HG03432 (cell line): Measurements from ENCODE around the gene RBM47.
"Not testable (repeated sequence)": the region's sequence is repeated elsewhere in the genome, so short reads cannot be mapped to it uniquely, and the experiment has no call there.

Source experiments
- ATAC-seq: cut with Tn5 transposase; IDR thresholded peaks from one replicate; pipeline ENCODE4 v1.9.1; 2021; ENCODE audit warnings: mild to moderate bottlenecking, moderate library complexity; ENCODE audit not compliant: unreplicated experiment

The RBM47 gene

GRCh38 chr4:40629401-40630334 lies at the start of gene RBM47:
Gene RBM47, minus strand, starts transcription at chr4:40629864. Its CDS starts 190,971 bp downstream, at chr4:40438893.
- peak; percentile 54 for ATAC-seq

GRCh38 chr4:40678421-40678820 lies 48.8 kb upstream of the RBM47 start:
- no peak for ATAC-seq

- no peak for ATAC-seq
These were observed 45.5 kb upstream of the RBM47 start for GRCh38 chr4:40675166-40675565.

GRCh38 chr4:40672528-40673522 lies 43.2 kb upstream of the RBM47 start:
- ATAC-seq = peak; percentile 86

- peak; percentile 30 for ATAC-seq
These were observed 39.8 kb upstream of the RBM47 start for GRCh38 chr4:40669504-40669903.

GRCh38 chr4:40665842-40666241 lies 36.2 kb upstream of the RBM47 start:
- no peak for ATAC-seq

GRCh38 chr4:40662962-40663604 lies 33.4 kb upstream of the RBM47 start:
- ATAC-seq = peak; percentile 83

GRCh38 chr4:40661803-40662202 lies 32.1 kb upstream of the RBM47 start:
- ATAC-seq = no peak

GRCh38 chr4:40656201-40656863 lies 26.7 kb upstream of the RBM47 start:
- peak; percentile 95 for ATAC-seq

- no peak for ATAC-seq
These were observed 21.6 kb upstream of the RBM47 start for GRCh38 chr4:40651280-40651679.

GRCh38 chr4:40649321-40649720 lies 19.7 kb upstream of the RBM47 start:
- ATAC-seq = no peak

GRCh38 chr4:40648742-40649281 lies 19.1 kb upstream of the RBM47 start:
- ATAC-seq = no peak

GRCh38 chr4:40648131-40648530 lies 18.5 kb upstream of the RBM47 start:
- ATAC-seq = no peak

GRCh38 chr4:40645586-40645985 lies 15.9 kb upstream of the RBM47 start:
- no peak for ATAC-seq

GRCh38 chr4:40632080-40632479 lies 2.4 kb upstream of the RBM47 start:
- ATAC-seq = no peak

GRCh38 chr4:40630335-40631021 lies 814 bp upstream of the RBM47 start:
- peak; percentile 67 for ATAC-seq

GRCh38 chr4:40628888-40629287 lies 776 bp downstream of the RBM47 start:
- ATAC-seq = no peak

- not testable (repeated sequence) for ATAC-seq
These were observed 1.3 kb downstream of the RBM47 start for GRCh38 chr4:40628407-40628806.

GRCh38 chr4:40627540-40627939 lies 2.1 kb downstream of the RBM47 start:
- no peak for ATAC-seq
